Brain pericyte (primary cell): ENCODE data around the gene ERFL.
"Not testable (repeated sequence)": the region's sequence is repeated elsewhere in the genome, so short reads cannot be mapped to it uniquely, and the experiment has no call there.

ENCODE experiments used
- DNase-seq: peaks from one replicate; pipeline ENCODE4 v3.0.0-alpha.2; 2012; ENCODE audit warnings: low read depth, low spot score

The ERFL gene

GRCh38 chr19:41941410-41942202, 13.4 kb upstream of the ERFL start:
- no peak for DNase-seq

- no peak for DNase-seq
Observed at GRCh38 chr19:41940731-41941409, 12.6 kb upstream of the ERFL start.

- DNase-seq: no peak
Observed at GRCh38 chr19:41939861-41940730, 11.8 kb upstream of the ERFL start.

GRCh38 chr19:41939209-41939608, 11.0 kb upstream of the ERFL start:
- DNase-seq: not testable (repeated sequence)

- DNase-seq: no peak
Observed at GRCh38 chr19:41937525-41938468, 9.5 kb upstream of the ERFL start.

GRCh38 chr19:41936961-41937360, 8.7 kb upstream of the ERFL start:
- DNase-seq: no peak

- no peak for DNase-seq
Observed at GRCh38 chr19:41936416-41936850, 8.2 kb upstream of the ERFL start.

- DNase-seq: no peak
Observed at GRCh38 chr19:41935760-41936415, 7.6 kb upstream of the ERFL start.

GRCh38 chr19:41934849-41935374, 6.7 kb upstream of the ERFL start:
- no peak for DNase-seq

- no peak for DNase-seq
Observed at GRCh38 chr19:41933693-41934426, 5.6 kb upstream of the ERFL start.

GRCh38 chr19:41932720-41933332, 4.6 kb upstream of the ERFL start:
- no peak for DNase-seq

- DNase-seq: no peak
Observed at GRCh38 chr19:41932259-41932719, 4.0 kb upstream of the ERFL start.

- DNase-seq: no peak
Observed at GRCh38 chr19:41930926-41931592, 2.8 kb upstream of the ERFL start.

- DNase-seq: no peak
Observed at GRCh38 chr19:41930322-41930722, 2.1 kb upstream of the ERFL start.

GRCh38 chr19:41929536-41930071, 1.4 kb upstream of the ERFL start:
- no peak for DNase-seq

GRCh38 chr19:41928754-41929535, 696 bp upstream of the ERFL start:
- no peak for DNase-seq

GRCh38 chr19:41927497-41928192, 604 bp downstream of the ERFL start:
- no peak for DNase-seq
